Prostate gland (tissue), 2 donors: ENCODE data around the gene PRKG1.

Experiments used
- CTCF ChIP-seq, 4 experiments: fragments of 200-600 bp in 2 of 4; fragments of 450-650 bp in 2 of 4; sonication (generic) in 2 of 4; IDR thresholded peaks; 1 replicate in 3 of 4; 2 replicates in 1 of 4; pipeline ENCODE4 v1.5.1; 2016 to 2019; ENCODE audit warnings: antibody characterized with exemption in 4 of 4, mild to moderate bottlenecking in 2 of 4, moderate library complexity in 2 of 4
- POLR2A ChIP-seq: fragments of 450-650 bp; IDR thresholded peaks from one replicate; pipeline ENCODE4 v1.6.1; 2016; ENCODE audit warnings: antibody characterized with exemption, mild to moderate bottlenecking
- POLR2AphosphoS5 ChIP-seq: sonication (generic); formaldehyde crosslinking; IDR thresholded peaks from one replicate; pipeline ENCODE4 v1.6.1; 2017; ENCODE audit warnings: antibody characterized with exemption

DNA sequence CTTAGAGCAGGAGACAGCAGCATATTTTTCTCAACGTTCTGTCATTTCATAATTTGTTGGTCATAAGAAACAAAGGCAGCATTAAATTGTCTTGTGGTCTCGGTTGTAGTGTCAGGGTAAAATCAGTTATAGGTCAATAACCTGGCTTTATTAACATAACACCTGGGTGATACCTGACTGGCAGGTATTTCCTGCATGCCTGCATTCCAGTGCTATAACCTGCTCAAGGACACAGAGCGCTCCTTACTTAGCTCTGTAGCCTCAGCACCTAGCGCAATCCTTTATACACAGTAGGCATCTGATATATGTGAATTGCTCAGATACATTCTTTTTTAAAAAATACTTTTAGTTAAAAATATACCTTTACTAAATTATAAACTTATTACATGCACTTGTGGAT, 38.9 kb upstream of the PRKG1 start:
- TF ChIP-seq POLR2AphosphoS5 (no peak), CTCF (IDR thresholded peaks at IDR 0.05) (no peak), POLR2A (no peak)
